Neural progenitor cell (in vitro differentiated cells): ENCODE results near the gene YDJC. TPM values are rescaled to one million over a fixed set of nuclear protein-coding genes. Genes with fewer than 3 reads are reported as not detected.

Experiments used
- DNase-seq: peaks from one replicate; pipeline ENCODE4 v3.0.0-alpha.2; 2016; ENCODE audit warnings: low spot score
- H2AFZ ChIP-seq: fragments of 200-600 bp; sonication (generic); replicated peaks from 2 replicates; pipeline ENCODE4 v1.6.1; 2016; ENCODE audit warnings: antibody characterized with exemption
- H3F3A ChIP-seq: fragments of 200-600 bp; sonication (generic); 2 replicates; pipeline ENCODE4 v1.6.1; 2016; ENCODE audit warnings: antibody characterized with exemption, low read depth
- H3K27ac ChIP-seq: fragments of 200-600 bp; sonication (generic); 2 replicates; pipeline ENCODE4 v1.5.1; 2016; ENCODE audit warnings: mild to moderate bottlenecking
- H3K27me3 ChIP-seq: fragments of 200-600 bp; sonication (generic); 2 replicates; pipeline ENCODE4 v1.6.1; 2016; ENCODE audit warnings: mild to moderate bottlenecking, moderate library complexity
- H3K36me3 ChIP-seq: fragments of 200-600 bp; sonication (generic); 2 replicates; pipeline ENCODE4 v1.5.1; 2016
- H3K4me1 ChIP-seq: fragments of 200-600 bp; sonication (generic); 2 replicates; pipeline ENCODE4 v1.6.1; 2016; ENCODE audit warnings: mixed run types
- H3K4me2 ChIP-seq: fragments of 200-600 bp; sonication (generic); 2 replicates; pipeline ENCODE4 v1.6.1; 2016
- H3K4me3 ChIP-seq: fragments of 200-600 bp; sonication (generic); 2 replicates; pipeline ENCODE4 v1.5.1; 2016
- H3K79me2 ChIP-seq: fragments of 200-600 bp; sonication (generic); 2 replicates; pipeline ENCODE4 v1.6.1; 2016; ENCODE audit warnings: low read depth
- H3K9ac ChIP-seq: fragments of 200-600 bp; sonication (generic); 2 replicates; pipeline ENCODE4 v1.6.1; 2016
- H3K9me3 ChIP-seq: fragments of 200-600 bp; sonication (generic); 2 replicates; pipeline ENCODE4 v1.5.1; 2016; ENCODE audit warnings: low read depth
- H4K20me1 ChIP-seq: fragments of 200-600 bp; sonication (generic); 2 replicates; pipeline ENCODE4 v1.6.1; 2016; ENCODE audit warnings: low read depth
- H3K27ac Mint-ChIP-seq: 3 replicates; pipeline ENCODE4 v1.8.0; 2021; ENCODE audit warnings: mixed read lengths
- H3K27me3 Mint-ChIP-seq: 2 replicates; pipeline ENCODE4 v1.8.0; 2022; ENCODE audit warnings: low read depth, mild to moderate bottlenecking, inconsistent platforms, moderate library complexity, mixed read lengths; ENCODE audit not compliant: insufficient read depth
- H3K36me3 Mint-ChIP-seq: 3 replicates; pipeline ENCODE4 v1.8.0; 2021; ENCODE audit warnings: mixed read lengths
- H3K4me1 Mint-ChIP-seq: 3 replicates; pipeline ENCODE4 v1.8.0; 2021; ENCODE audit warnings: mixed read lengths
- H3K4me3 Mint-ChIP-seq: 3 replicates; pipeline ENCODE4 v1.8.0; 2021; ENCODE audit warnings: mild to moderate bottlenecking, moderate library complexity, mixed read lengths
- H3K9me3 Mint-ChIP-seq: 3 replicates; pipeline ENCODE4 v1.8.0; 2020; ENCODE audit warnings: mixed read lengths
- CTCF ChIP-seq: fragments of 200-600 bp; sonication (generic); IDR thresholded peaks from 2 replicates; pipeline ENCODE4 v1.5.1; 2017; ENCODE audit warnings: antibody characterized with exemption, mild to moderate bottlenecking
- EZH2 ChIP-seq: fragments of 200-600 bp; sonication (generic); IDR thresholded peaks from 2 replicates; pipeline ENCODE4 v1.6.1; 2017; ENCODE audit warnings: antibody characterized with exemption, mild to moderate bottlenecking, moderate library complexity
- EZH2phosphoT487 ChIP-seq: fragments of 200-600 bp; sonication (generic); IDR thresholded peaks from 2 replicates; pipeline ENCODE4 v1.6.1; 2017; ENCODE audit warnings: antibody characterized with exemption
- total RNA-seq: library from RNA; depleted of rRNA; stranded (reverse); fragments of >200 nt; gene quantifications from 2 replicates; pipeline ENCODE4 v1.2.3, GENCODE V29; 2015; ENCODE audit warnings: low replicate concordance

The YDJC gene
- total RNA-seq, 1 donor from 2014 or later, result 4.8 TPM

GRCh38 chr22:21626735-21627469 is 2.9 kb downstream of the YDJC start:
- TF ChIP-seq CTCF (no peak), EZH2 (no peak), EZH2phosphoT487 (no peak)
- peaks cover 12% of the 10 kb centered on the region for H3K36me3 Mint-ChIP-seq
- H3K9ac ChIP-seq, result no peak overlapping the region
- no peaks in the 10 kb centered on the region for H3K36me3 ChIP-seq
- H3K27ac ChIP-seq, result no peak overlapping the region
- H4K20me1 ChIP-seq, result peaks cover 69% of the 10 kb centered on the region
- H3K27me3 Mint-ChIP-seq, result peaks cover 8% of the 10 kb centered on the region
- no peak overlapping the region for H3K4me3 ChIP-seq
- H3F3A ChIP-seq, result peaks cover 35% of the 10 kb centered on the region
- peaks cover 21% of the 10 kb centered on the region for H3K4me1 Mint-ChIP-seq
- no peak for DNase-seq
- no peaks in the 10 kb centered on the region for H3K9me3 ChIP-seq
- H3K79me2 ChIP-seq, result peaks cover 25% of the 10 kb centered on the region
- H3K9me3 Mint-ChIP-seq, result peaks cover 2% of the 10 kb centered on the region
- H3K4me3 Mint-ChIP-seq, result peak overlapping the region; percentile 55
- no peak overlapping the region for H3K27ac Mint-ChIP-seq
- H3K4me1 ChIP-seq, result no peaks in the 10 kb centered on the region
- no peaks in the 10 kb centered on the region for H3K27me3 ChIP-seq
- no peak overlapping the region for H3K4me2 ChIP-seq
- no peak overlapping the region for H2AFZ ChIP-seq

- no peaks in the 10 kb centered on the region for H3K9me3 ChIP-seq
- no peaks in the 10 kb centered on the region for H3K36me3 ChIP-seq
- no peaks in the 10 kb centered on the region for H3K4me1 ChIP-seq
- peaks cover 2% of the 10 kb centered on the region for H3K9me3 Mint-ChIP-seq
- H3K4me2 ChIP-seq, result no peak overlapping the region
- H3K4me3 ChIP-seq, result no peak overlapping the region
- H3F3A ChIP-seq, result peaks cover 35% of the 10 kb centered on the region
- peaks cover 23% of the 10 kb centered on the region for H3K4me1 Mint-ChIP-seq
- peak overlapping the region; percentile 44 for H3K4me3 Mint-ChIP-seq
- H3K36me3 Mint-ChIP-seq, result peaks cover 12% of the 10 kb centered on the region
- TF ChIP-seq EZH2 (no peak), CTCF (no peak), EZH2phosphoT487 (no peak)
- H3K27ac ChIP-seq, result no peak overlapping the region
- no peaks in the 10 kb centered on the region for H3K27me3 ChIP-seq
- H3K9ac ChIP-seq, result no peak overlapping the region
- H3K79me2 ChIP-seq, result peaks cover 26% of the 10 kb centered on the region
- no peak overlapping the region for H2AFZ ChIP-seq
- no peak overlapping the region for H3K27ac Mint-ChIP-seq
- peaks cover 73% of the 10 kb centered on the region for H4K20me1 ChIP-seq
- peaks cover 8% of the 10 kb centered on the region for H3K27me3 Mint-ChIP-seq
- DNase-seq, result no peak
Observed at GRCh38 chr22:21626073-21626734, 3.6 kb downstream of the YDJC start.

- Histone ChIP-seq H3K4me3 (no peak overlapping the region), H4K20me1 (peaks cover 83% of the 10 kb centered on the region), H3F3A (peaks cover 35% of the 10 kb centered on the region), H2AFZ (no peak overlapping the region), H3K36me3 (no peaks in the 10 kb centered on the region), H3K27me3 (no peaks in the 10 kb centered on the region), H3K9me3 (no peaks in the 10 kb centered on the region), H3K4me2 (no peak overlapping the region), H3K27ac (no peak overlapping the region), H3K4me1 (peaks cover 3% of the 10 kb centered on the region), H3K79me2 (peaks cover 37% of the 10 kb centered on the region), H3K9ac (no peak overlapping the region)
- Mint-ChIP-seq H3K27me3 (peaks cover 10% of the 10 kb centered on the region), H3K4me3 (no peak overlapping the region), H3K9me3 (peaks cover 2% of the 10 kb centered on the region), H3K36me3 (peaks cover 12% of the 10 kb centered on the region), H3K4me1 (peaks cover 33% of the 10 kb centered on the region), H3K27ac (no peak overlapping the region)
- no peak for TF ChIP-seq EZH2phosphoT487
- no peak for TF ChIP-seq EZH2
- TF ChIP-seq CTCF, result no peak
- DNase-seq, result no peak
Observed at GRCh38 chr22:21624880-21625791, 4.7 kb downstream of the YDJC start.
